BE2C (cell line): Measurements from ENCODE around the gene HAT1.
"Not testable (repeated sequence)": the region's sequence is repeated elsewhere in the genome, so short reads cannot be mapped to it uniquely, and the experiment has no call there.

Experiments used
- DNase-seq: peaks from one replicate; pipeline ENCODE4 v3.0.0-alpha.2; 2020
- H3K27me3 ChIP-seq: fragments of 250-450 bp; sonication (Bioruptor Pico); 2 replicates; pipeline ENCODE4 v1.5.1; 2020; ENCODE audit warnings: mild to moderate bottlenecking
- H3K36me3 ChIP-seq: fragments of 250-450 bp; sonication (Bioruptor Pico); 2 replicates; pipeline ENCODE4 v1.5.1; 2020; ENCODE audit warnings: mild to moderate bottlenecking
- H3K4me1 ChIP-seq: fragments of 250-450 bp; sonication (Bioruptor Pico); 2 replicates; pipeline ENCODE4 v1.5.1; 2020
- H3K4me3 ChIP-seq: 2 replicates; pipeline ENCODE4 v1.5.1; 2011; ENCODE audit warnings: low read depth, low read length
- H3K9me3 ChIP-seq: fragments of 250-450 bp; sonication (Bioruptor Pico); 2 replicates; pipeline ENCODE4 v1.5.1; 2020
- TF ChIP-seq, protein P1 (sequence below): IDR thresholded peaks from 2 replicates; pipeline ENCODE4 v1.5.1; 2012; ENCODE audit warnings: mild to moderate bottlenecking, low read depth, low read length

Gene HAT1

DNA sequence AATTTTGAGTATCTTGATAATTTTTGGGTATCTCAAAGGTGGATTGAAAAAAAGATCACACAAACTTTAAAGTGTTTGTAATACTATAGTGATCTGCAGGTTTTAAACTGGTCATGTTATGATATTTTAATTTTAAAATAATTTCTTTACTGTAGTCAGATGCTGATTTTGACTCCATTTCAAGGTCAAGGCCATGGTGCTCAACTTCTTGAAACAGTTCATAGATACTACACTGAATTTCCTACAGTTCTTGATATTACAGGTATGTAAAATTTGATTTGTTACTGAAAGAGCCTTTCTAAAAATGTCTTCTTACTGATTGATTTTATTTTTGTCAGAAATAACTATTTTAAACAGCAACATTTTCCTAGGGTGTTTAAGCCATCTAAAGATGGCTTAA lies 44.4 kb downstream of the HAT1 start:
- H3K27me3 ChIP-seq: no peaks in the 10 kb centered on the region
- no peak for DNase-seq
- no peaks in the 10 kb centered on the region for H3K4me1 ChIP-seq
- H3K9me3 ChIP-seq: no peaks in the 10 kb centered on the region
- no peak overlapping the region for H3K4me3 ChIP-seq
- no peaks in the 10 kb centered on the region for H3K36me3 ChIP-seq
- TF ChIP-seq, protein P1, sequence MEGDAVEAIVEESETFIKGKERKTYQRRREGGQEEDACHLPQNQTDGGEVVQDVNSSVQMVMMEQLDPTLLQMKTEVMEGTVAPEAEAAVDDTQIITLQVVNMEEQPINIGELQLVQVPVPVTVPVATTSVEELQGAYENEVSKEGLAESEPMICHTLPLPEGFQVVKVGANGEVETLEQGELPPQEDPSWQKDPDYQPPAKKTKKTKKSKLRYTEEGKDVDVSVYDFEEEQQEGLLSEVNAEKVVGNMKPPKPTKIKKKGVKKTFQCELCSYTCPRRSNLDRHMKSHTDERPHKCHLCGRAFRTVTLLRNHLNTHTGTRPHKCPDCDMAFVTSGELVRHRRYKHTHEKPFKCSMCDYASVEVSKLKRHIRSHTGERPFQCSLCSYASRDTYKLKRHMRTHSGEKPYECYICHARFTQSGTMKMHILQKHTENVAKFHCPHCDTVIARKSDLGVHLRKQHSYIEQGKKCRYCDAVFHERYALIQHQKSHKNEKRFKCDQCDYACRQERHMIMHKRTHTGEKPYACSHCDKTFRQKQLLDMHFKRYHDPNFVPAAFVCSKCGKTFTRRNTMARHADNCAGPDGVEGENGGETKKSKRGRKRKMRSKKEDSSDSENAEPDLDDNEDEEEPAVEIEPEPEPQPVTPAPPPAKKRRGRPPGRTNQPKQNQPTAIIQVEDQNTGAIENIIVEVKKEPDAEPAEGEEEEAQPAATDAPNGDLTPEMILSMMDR: no peak

DNA sequence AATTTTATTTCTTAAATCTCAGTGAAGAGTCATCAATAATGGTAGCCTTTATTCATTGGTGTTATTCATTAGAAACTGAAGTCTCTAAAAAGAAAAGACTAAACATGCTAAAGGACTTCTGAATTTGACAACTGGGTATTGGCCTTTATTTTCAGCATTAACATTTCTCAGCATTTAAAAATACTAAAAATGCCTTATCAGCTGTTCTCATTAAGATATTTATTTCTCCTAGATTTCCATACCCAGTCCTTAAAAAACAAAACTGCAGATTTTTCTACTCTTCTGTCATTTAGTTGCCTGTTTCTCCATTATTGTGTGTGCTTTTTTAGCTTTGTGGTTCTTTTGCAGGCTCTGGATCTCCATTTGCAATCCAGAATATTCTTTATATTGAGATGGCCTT lies 46.2 kb downstream of the HAT1 start:
- Histone ChIP-seq H3K9me3 (no peaks in the 10 kb centered on the region), H3K4me3 (no peak overlapping the region), H3K36me3 (no peaks in the 10 kb centered on the region), H3K4me1 (no peaks in the 10 kb centered on the region), H3K27me3 (no peaks in the 10 kb centered on the region)
- TF ChIP-seq, protein P1: no peak
- no peak for DNase-seq

DNA sequence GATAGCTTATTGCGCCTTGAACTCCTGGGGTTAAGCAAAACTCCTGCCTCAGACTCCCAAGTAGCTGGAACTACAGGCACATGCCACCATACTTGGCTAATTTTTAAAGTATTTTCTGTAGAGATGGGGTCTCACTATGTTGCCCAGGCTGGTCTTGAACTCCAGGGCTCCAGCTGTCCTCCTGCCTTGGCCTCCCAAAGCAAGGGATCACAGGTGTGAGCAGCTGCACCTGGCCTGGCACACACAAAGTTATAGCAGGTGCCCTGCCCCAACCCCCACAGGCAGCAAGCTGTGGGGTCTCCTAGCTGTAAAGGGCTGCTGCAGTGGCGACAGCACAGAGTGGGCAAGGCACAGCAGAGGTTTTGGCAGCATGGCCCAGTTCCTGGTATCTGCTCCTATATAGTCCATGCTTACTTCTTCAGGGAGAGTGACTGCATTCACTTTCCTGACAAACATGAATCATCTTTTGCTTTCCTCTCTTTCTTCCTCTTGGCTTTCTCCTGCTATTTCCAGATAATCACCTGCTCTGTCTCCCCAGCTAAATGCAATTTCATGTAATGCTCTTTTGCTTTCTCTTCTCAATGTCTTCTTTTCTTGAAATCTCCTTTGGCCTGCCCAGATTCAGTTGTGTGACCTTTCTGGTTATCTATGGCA lies 50.2 kb downstream of the HAT1 start:
- Histone ChIP-seq H3K4me3 (no peak overlapping the region), H3K36me3 (no peaks in the 10 kb centered on the region), H3K27me3 (no peaks in the 10 kb centered on the region), H3K9me3 (no peaks in the 10 kb centered on the region), H3K4me1 (no peaks in the 10 kb centered on the region)
- TF ChIP-seq, protein P1: no peak
- no peak for DNase-seq

DNA sequence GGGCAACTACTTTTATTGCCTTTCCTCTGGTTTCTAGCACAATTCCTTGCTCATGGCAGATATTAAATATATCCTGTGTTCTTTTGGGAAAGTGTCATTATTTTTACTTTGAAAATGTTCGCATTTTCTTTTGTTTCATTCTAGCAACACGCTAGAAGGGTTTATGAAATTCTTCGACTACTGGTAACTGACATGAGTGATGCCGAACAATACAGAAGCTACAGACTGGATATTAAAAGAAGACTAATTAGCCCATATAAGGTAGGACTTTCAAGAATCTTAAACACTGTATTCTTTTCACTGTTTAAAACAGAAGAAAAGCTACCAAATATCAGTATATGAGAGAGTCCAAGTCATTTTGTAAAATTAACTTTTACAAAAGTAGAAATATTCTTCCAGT lies 56.8 kb downstream of the HAT1 start:
- Histone ChIP-seq H3K36me3 (no peaks in the 10 kb centered on the region; the same call in 1 of the 2 replicates), H3K27me3 (no peaks in the 10 kb centered on the region), H3K4me1 (no peaks in the 10 kb centered on the region), H3K4me3 (no peak overlapping the region), H3K9me3 (no peaks in the 10 kb centered on the region)
- no peak for DNase-seq
- TF ChIP-seq, protein P1: no peak

DNA sequence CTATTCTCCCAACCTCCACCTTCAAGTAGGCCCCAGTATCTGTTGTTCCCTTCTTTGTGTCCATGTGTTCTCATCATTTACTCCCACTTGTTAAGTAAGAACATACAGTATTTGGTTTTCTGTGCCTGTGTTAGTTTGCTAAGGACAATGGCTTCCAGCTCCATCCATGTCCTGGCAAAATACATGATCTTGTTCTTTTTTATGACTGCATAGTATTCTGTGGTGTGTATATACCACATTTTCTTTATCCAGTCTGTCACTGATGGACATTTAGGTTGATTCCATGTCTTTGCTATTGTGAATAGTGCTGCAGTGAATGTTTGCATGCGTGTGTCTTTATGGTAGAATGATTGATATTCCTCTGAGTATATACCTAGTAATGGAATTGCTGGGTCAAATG lies 61.7 kb downstream of the HAT1 start:
- not testable (repeated sequence) for H3K9me3 ChIP-seq, H3K4me1 ChIP-seq, H3K36me3 ChIP-seq, H3K4me3 ChIP-seq, H3K27me3 ChIP-seq, DNase-seq

DNA sequence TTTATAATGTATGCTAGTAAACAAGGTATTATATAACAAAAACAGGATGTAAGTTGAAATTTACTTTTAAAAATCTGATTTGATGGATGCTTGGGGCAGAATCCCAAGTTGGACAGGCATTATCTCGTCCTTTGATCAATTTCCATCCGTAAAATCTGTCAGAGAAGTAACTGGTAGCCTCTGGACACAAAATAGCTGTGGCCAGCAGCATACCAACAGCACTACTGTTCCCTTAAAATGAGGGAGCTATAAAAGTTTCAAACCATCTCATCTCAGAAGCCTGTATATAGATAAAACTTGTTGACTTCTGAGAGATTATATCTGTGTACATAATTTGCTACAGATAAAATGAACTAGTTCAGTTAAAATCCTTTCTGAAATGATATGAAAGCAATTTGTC lies 62.8 kb downstream of the HAT1 start:
- Histone ChIP-seq H3K9me3 (no peaks in the 10 kb centered on the region), H3K27me3 (no peaks in the 10 kb centered on the region), H3K36me3 (no peaks in the 10 kb centered on the region; the same call in 1 of the 2 replicates), H3K4me1 (no peaks in the 10 kb centered on the region), H3K4me3 (no peak overlapping the region)
- DNase-seq: no peak
- TF ChIP-seq, protein P1: no peak
